Measurements from ENCODE around the gene BORCS8. TPM values are rescaled to one million over a fixed set of nuclear protein-coding genes. Genes with fewer than 3 reads are reported as not detected.

Gene BORCS8
- total RNA-seq, 1 experiment from 2014 or later: 37.7 TPM

- DNase-seq: no peak
- H3K36me3 Mint-ChIP-seq (ENCODE audit: insufficient read depth, unreplicated experiment): no peaks in the 10 kb centered on the region
- no peaks in the 10 kb centered on the region for H3K9me3 Mint-ChIP-seq (ENCODE audit: unreplicated experiment)
- no peak for TF ChIP-seq CTCF (IDR thresholded peaks at IDR 0.05; ENCODE audit: insufficient read depth in 1 of 2, low read depth in 1 of 2, low read length in 1 of 2, severe bottlenecking in 1 of 2, unreplicated experiment in 1 of 2)
- H3K4me1 Mint-ChIP-seq (ENCODE audit: low read depth, unreplicated experiment): no peaks in the 10 kb centered on the region
- no TSS peak for BruUV-seq (replicated peaks)
- H3K27me3 Mint-ChIP-seq (ENCODE audit: insufficient read depth, unreplicated experiment): peaks cover 16% of the 10 kb centered on the region
- no peak overlapping the region for H3K4me3 Mint-ChIP-seq (ENCODE audit: unreplicated experiment)
- intact Hi-C loops (cut with micrococcal nuclease; ENCODE audit: unreplicated experiment): no loop called here
- H3K27me3 ChIP-seq (replicated peaks; ENCODE audit: control insufficient read depth, insufficient read depth, low read length): no peaks in the 10 kb centered on the region
- no peaks in the 10 kb centered on the region for H3K36me3 ChIP-seq (ENCODE audit: control insufficient read depth, insufficient read depth, low read length)
- H3K4me1 ChIP-seq: no peaks in the 10 kb centered on the region
- H3K4me3 ChIP-seq (ENCODE audit: low read depth, low read length): no peak overlapping the region
- no peak overlapping the region for H3K27ac Mint-ChIP-seq (ENCODE audit: unreplicated experiment)
- POLR2A ChIA-PET: no interaction called here
- CTCF ChIA-PET: no interaction called here
- no peaks in the 10 kb centered on the region for H3K9me3 ChIP-seq
These were observed 35.3 kb upstream of the BORCS8 start for GRCh38 chr19:19227217-19227616.

- Histone ChIP-seq H3K9me3 (no peaks in the 10 kb centered on the region), H3K36me3 (ENCODE audit: control insufficient read depth, insufficient read depth, low read length) (no peaks in the 10 kb centered on the region), H3K4me1 (no peaks in the 10 kb centered on the region), H3K27me3 (replicated peaks; ENCODE audit: control insufficient read depth, insufficient read depth, low read length) (no peaks in the 10 kb centered on the region), H3K4me3 (ENCODE audit: low read depth, low read length) (no peak overlapping the region)
- Mint-ChIP-seq H3K27ac (ENCODE audit: unreplicated experiment) (no peak overlapping the region), H3K9me3 (ENCODE audit: unreplicated experiment) (no peaks in the 10 kb centered on the region), H3K4me1 (ENCODE audit: low read depth, unreplicated experiment) (no peaks in the 10 kb centered on the region), H3K4me3 (ENCODE audit: unreplicated experiment) (no peak overlapping the region), H3K36me3 (ENCODE audit: insufficient read depth, unreplicated experiment) (no peaks in the 10 kb centered on the region), H3K27me3 (ENCODE audit: insufficient read depth, unreplicated experiment) (peaks cover 13% of the 10 kb centered on the region)
- TF ChIP-seq CTCF (IDR thresholded peaks at IDR 0.05; ENCODE audit: insufficient read depth in 1 of 2, low read depth in 1 of 2, low read length in 1 of 2, severe bottlenecking in 1 of 2, unreplicated experiment in 1 of 2): no peak
- no peak for DNase-seq
- ChIA-PET POLR2A (no interaction called here), CTCF (no interaction called here)
- intact Hi-C loops (cut with micrococcal nuclease; ENCODE audit: unreplicated experiment): no loop called here
- no TSS peak for BruUV-seq (replicated peaks)
These were observed 34.7 kb upstream of the BORCS8 start for GRCh38 chr19:19226663-19227062.

- no peak for DNase-seq
- intact Hi-C loops (cut with micrococcal nuclease; ENCODE audit: unreplicated experiment): no loop called here
- no peaks in the 10 kb centered on the region for H3K27me3 ChIP-seq (replicated peaks; ENCODE audit: control insufficient read depth, insufficient read depth, low read length)
- ChIA-PET POLR2A (no interaction called here), CTCF (interaction anchor here (1.4 kb wide), 1 partner anchor 23 kb away, joined by 6 read pairs; the partner anchor contains the start of gene NR2C2AP)
- no peaks in the 10 kb centered on the region for H3K36me3 ChIP-seq (ENCODE audit: control insufficient read depth, insufficient read depth, low read length)
- no peaks in the 10 kb centered on the region for H3K4me1 Mint-ChIP-seq (ENCODE audit: low read depth, unreplicated experiment)
- peaks cover 12% of the 10 kb centered on the region for H3K27me3 Mint-ChIP-seq (ENCODE audit: insufficient read depth, unreplicated experiment)
- no peaks in the 10 kb centered on the region for H3K4me1 ChIP-seq
- no peaks in the 10 kb centered on the region for H3K36me3 Mint-ChIP-seq (ENCODE audit: insufficient read depth, unreplicated experiment)
- H3K4me3 ChIP-seq (ENCODE audit: low read depth, low read length): no peak overlapping the region
- no peak overlapping the region for H3K27ac Mint-ChIP-seq (ENCODE audit: unreplicated experiment)
- H3K4me3 Mint-ChIP-seq (ENCODE audit: unreplicated experiment): no peak overlapping the region
- H3K9me3 ChIP-seq: no peaks in the 10 kb centered on the region
- no peaks in the 10 kb centered on the region for H3K9me3 Mint-ChIP-seq (ENCODE audit: unreplicated experiment)
- no TSS peak for BruUV-seq (replicated peaks)
- TF ChIP-seq CTCF (IDR thresholded peaks at IDR 0.05; ENCODE audit: insufficient read depth in 1 of 2, low read depth in 1 of 2, low read length in 1 of 2, severe bottlenecking in 1 of 2, unreplicated experiment in 1 of 2): no peak
These were observed 34.3 kb upstream of the BORCS8 start for GRCh38 chr19:19226204-19226603.
